H1 (cell line): ENCODE data around the gene RBM20. TPM values are rescaled to one million over a fixed set of nuclear protein-coding genes. Genes with fewer than 3 reads are reported as not detected.

Source experiments
- CHD1 ChIP-seq: IDR thresholded peaks from 2 replicates; pipeline ENCODE4 v1.6.1; 2012; ENCODE audit warnings: low read depth, low read length, improper control_type of control experiment
- MAFK ChIP-seq: IDR thresholded peaks from 2 replicates; pipeline ENCODE4 v1.6.1; 2012; ENCODE audit warnings: low read depth, mild to moderate bottlenecking, improper control_type of control experiment, low read length
- TEAD4 ChIP-seq: IDR thresholded peaks from 2 replicates; pipeline ENCODE4 v1.6.1; 2012; ENCODE audit warnings: low read depth, low read length, inconsistent platforms, mixed read lengths
- USF2 ChIP-seq: IDR thresholded peaks from 2 replicates; pipeline ENCODE4 v1.6.1; 2011; ENCODE audit warnings: low read length, improper control_type of control experiment
- polyA plus RNA-seq, 7 experiments: library from polyadenylated mRNA; depleted of rRNA in 3 of 7; stranded (reverse) in 5 of 7; unstranded in 2 of 7; fragments of >200 nt in 5 of 7; fragments of 200-250 nt in 2 of 7; gene quantifications; 1 replicate in 5 of 7; 2 replicates in 1 of 7; 4 replicates in 1 of 7; pipeline versions ENCODE4 v1.2.1 to v1.2.3, GENCODE V29; 2011 to 2013; ENCODE audit warnings: missing spikeins in 2 of 7, mixed read lengths in 2 of 7
- total RNA-seq: library from RNA; stranded (reverse); fragmentation: NEBNext Ultra II Directional; extraction: Animal tissue kit (Norgen Biotek cat#: 25700); gene quantifications from 2 replicates; pipeline ENCODE4 v1.2.1, GENCODE V29; 2021

RBM20 gene
- total and polyA plus RNA-seq, 2 of the 8 experiments (the other 6 are each of a cell fraction or from before 2014, with no cell fraction given) = 0.05 to 0.63 TPM

DNA sequence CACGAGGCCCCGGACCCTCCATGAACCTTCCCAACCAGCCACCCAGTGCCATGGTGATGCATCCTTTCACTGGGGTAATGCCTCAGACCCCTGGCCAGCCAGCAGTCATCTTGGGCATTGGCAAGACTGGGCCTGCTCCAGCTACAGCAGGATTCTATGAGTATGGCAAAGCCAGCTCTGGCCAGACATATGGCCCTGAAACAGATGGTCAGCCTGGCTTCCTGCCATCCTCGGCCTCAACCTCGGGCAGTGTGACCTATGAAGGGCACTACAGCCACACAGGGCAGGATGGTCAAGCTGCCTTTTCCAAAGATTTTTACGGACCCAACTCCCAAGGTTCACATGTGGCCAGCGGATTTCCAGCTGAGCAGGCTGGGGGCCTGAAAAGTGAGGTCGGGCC, 137.0 kb downstream of the RBM20 start (continued):
- TF ChIP-seq CHD1 (no peak), USF2 (no peak), MAFK (no peak), TEAD4 (no peak)
